DND-41 (cell line): ENCODE results near the gene CHORDC1.

Source experiments
- CTCF ChIP-seq: IDR thresholded peaks from 2 replicates; pipeline ENCODE4 v1.5.1; 2012; ENCODE audit warnings: borderline replicate concordance, low read length, moderate library complexity, mild to moderate bottlenecking; ENCODE audit not compliant: poor library complexity, severe bottlenecking; ENCODE audit errors: extremely low read depth
- EZH2 ChIP-seq: IDR thresholded peaks from 3 replicates; pipeline ENCODE4 v1.6.1; 2012; ENCODE audit warnings: borderline replicate concordance, low read depth, mild to moderate bottlenecking, moderate library complexity, low read length, inconsistent platforms; ENCODE audit not compliant: severe bottlenecking

GRCh38 chr11:90246468-90246867, 23.6 kb upstream of the CHORDC1 start:
- TF ChIP-seq CTCF (no peak), EZH2 (no peak)
